ENCODE measurements around the gene PPP3R1.

PPP3R1 gene

GRCh38 chr2:68236103-68236734 is 16.1 kb downstream of the PPP3R1 start:
- TF ChIP-seq FOXP2 (optimal IDR thresholded peaks at IDR 0.05; ENCODE audit: borderline replicate concordance, extremely low read depth, extremely low read length, insufficient read depth) (no peak), SIN3A (IDR thresholded peaks at IDR 0.05; ENCODE audit: borderline replicate concordance, insufficient read depth, low read length) (no peak), TAF1 (IDR thresholded peaks at IDR 0.05; ENCODE audit: borderline replicate concordance, insufficient read depth, low read length) (no peak), POLR2AphosphoS5 (IDR thresholded peaks at IDR 0.05; ENCODE audit: low read depth, low read length) (no peak)
- TF ChIP-seq, protein P1, sequence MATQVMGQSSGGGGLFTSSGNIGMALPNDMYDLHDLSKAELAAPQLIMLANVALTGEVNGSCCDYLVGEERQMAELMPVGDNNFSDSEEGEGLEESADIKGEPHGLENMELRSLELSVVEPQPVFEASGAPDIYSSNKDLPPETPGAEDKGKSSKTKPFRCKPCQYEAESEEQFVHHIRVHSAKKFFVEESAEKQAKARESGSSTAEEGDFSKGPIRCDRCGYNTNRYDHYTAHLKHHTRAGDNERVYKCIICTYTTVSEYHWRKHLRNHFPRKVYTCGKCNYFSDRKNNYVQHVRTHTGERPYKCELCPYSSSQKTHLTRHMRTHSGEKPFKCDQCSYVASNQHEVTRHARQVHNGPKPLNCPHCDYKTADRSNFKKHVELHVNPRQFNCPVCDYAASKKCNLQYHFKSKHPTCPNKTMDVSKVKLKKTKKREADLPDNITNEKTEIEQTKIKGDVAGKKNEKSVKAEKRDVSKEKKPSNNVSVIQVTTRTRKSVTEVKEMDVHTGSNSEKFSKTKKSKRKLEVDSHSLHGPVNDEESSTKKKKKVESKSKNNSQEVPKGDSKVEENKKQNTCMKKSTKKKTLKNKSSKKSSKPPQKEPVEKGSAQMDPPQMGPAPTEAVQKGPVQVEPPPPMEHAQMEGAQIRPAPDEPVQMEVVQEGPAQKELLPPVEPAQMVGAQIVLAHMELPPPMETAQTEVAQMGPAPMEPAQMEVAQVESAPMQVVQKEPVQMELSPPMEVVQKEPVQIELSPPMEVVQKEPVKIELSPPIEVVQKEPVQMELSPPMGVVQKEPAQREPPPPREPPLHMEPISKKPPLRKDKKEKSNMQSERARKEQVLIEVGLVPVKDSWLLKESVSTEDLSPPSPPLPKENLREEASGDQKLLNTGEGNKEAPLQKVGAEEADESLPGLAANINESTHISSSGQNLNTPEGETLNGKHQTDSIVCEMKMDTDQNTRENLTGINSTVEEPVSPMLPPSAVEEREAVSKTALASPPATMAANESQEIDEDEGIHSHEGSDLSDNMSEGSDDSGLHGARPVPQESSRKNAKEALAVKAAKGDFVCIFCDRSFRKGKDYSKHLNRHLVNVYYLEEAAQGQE (IDR thresholded peaks at IDR 0.05; ENCODE audit: insufficient read depth in 1 of 2, low read depth in 2 of 2, low read length in 2 of 2) = no peak

DNA sequence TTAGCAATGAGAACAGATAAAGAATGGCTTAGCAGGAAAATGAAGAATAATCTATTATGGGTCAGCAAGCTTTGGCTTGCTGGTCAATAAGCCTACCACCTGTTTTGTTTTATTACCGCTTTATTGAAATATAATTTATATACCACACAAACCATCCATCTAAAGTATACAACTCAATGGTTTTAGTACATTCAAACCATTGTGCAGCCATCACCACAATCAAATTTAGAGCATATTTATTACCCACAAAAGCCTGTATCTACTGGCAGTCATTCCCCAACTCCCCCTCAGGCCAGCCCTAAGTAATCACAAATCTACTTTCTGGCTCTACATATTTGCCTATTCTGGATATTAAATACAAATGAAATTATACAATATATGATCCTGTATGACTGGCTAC is 17.2 kb downstream of the PPP3R1 start:
- TF ChIP-seq FOXP2 (optimal IDR thresholded peaks at IDR 0.05; ENCODE audit: borderline replicate concordance, extremely low read depth, extremely low read length, insufficient read depth) (no peak), TAF1 (IDR thresholded peaks at IDR 0.05; ENCODE audit: borderline replicate concordance, insufficient read depth, low read length) (no peak), SIN3A (IDR thresholded peaks at IDR 0.05; ENCODE audit: borderline replicate concordance, insufficient read depth, low read length) (no peak), POLR2AphosphoS5 (IDR thresholded peaks at IDR 0.05; ENCODE audit: low read depth, low read length) (no peak)
- TF ChIP-seq, protein P1 (IDR thresholded peaks at IDR 0.05; ENCODE audit: insufficient read depth in 1 of 2, low read depth in 2 of 2, low read length in 2 of 2) = no peak

- TF ChIP-seq, protein P1 (IDR thresholded peaks at IDR 0.05; ENCODE audit: insufficient read depth in 1 of 2, low read depth in 2 of 2, low read length in 2 of 2) = no peak
- TF ChIP-seq SIN3A (IDR thresholded peaks at IDR 0.05; ENCODE audit: borderline replicate concordance, insufficient read depth, low read length) (no peak), TAF1 (IDR thresholded peaks at IDR 0.05; ENCODE audit: borderline replicate concordance, insufficient read depth, low read length) (no peak), FOXP2 (optimal IDR thresholded peaks at IDR 0.05; ENCODE audit: borderline replicate concordance, extremely low read depth, extremely low read length, insufficient read depth) (no peak), POLR2AphosphoS5 (IDR thresholded peaks at IDR 0.05; ENCODE audit: low read depth, low read length) (no peak)
Measured at GRCh38 chr2:68234405-68234804, 17.9 kb downstream of the PPP3R1 start.

GRCh38 chr2:68231061-68231372 is 21.3 kb downstream of the PPP3R1 start:
- TF ChIP-seq TAF1 (IDR thresholded peaks at IDR 0.05; ENCODE audit: borderline replicate concordance, insufficient read depth, low read length) (no peak), SIN3A (IDR thresholded peaks at IDR 0.05; ENCODE audit: borderline replicate concordance, insufficient read depth, low read length) (no peak), POLR2AphosphoS5 (IDR thresholded peaks at IDR 0.05; ENCODE audit: low read depth, low read length) (no peak), FOXP2 (optimal IDR thresholded peaks at IDR 0.05; ENCODE audit: borderline replicate concordance, extremely low read depth, extremely low read length, insufficient read depth) (no peak)
- TF ChIP-seq, protein P1 (IDR thresholded peaks at IDR 0.05; ENCODE audit: insufficient read depth in 1 of 2, low read depth in 2 of 2, low read length in 2 of 2) = no peak

Data from PFSK-1 (cell line).